Glomerular visceral epithelial cell (primary cell): Measurements from ENCODE around the gene RABGAP1L.
"Not testable (repeated sequence)": the region's sequence is repeated elsewhere in the genome, so short reads cannot be mapped to it uniquely, and the experiment has no call there.

ENCODE experiments used
- DNase-seq: peaks from one replicate; pipeline ENCODE4 v3.0.0-alpha.2; 2016; ENCODE audit errors: extremely low spot score

Gene RABGAP1L

DNA sequence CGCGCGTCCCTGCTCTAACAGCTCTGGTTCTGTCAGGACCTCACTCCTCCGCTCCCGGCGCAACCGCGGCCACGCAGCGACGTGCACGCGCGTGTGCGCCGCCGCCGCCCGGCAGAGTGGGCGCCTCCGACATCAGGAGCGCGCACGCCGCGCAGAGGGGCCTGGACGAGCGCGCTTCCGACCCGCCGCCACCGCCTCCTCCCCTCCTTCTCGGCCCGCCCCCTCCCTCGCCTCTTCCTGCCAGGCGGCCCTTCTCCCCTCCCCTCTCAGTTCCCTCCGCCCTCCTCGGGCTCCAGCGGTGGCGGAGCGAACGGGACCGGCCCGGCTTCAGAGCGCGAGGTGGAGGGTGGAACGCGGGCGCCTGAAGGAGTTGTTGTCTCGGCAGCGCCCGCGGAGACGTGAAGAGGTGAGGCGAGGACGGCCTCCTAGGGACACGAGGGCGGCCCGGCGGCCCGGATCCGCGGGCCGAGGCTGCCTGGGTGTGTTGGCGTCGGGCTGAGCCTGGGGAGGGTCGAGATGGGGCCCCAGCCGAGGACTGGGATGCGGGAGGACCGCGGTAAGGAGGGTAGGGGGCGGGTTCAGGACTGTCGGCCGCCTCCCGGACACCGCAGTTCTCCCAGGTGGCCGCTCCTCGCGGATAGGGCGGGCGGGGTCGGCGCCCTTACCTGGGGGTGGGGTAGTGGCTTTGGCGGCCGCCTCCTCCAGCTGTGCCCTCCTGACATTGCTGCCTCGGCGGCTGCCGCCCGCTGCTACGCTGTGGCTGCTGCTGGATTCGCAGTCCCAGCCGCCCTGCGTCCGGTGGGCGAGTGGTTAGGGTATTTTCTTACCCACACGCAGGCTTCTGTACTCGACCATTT lies at the start of gene RABGAP1L:
Gene RABGAP1L, plus strand, starts transcription at position 269 of the 857 bp plus-strand sequence.
- peak; percentile 97 for DNase-seq

GRCh38 chr1:174110053-174110452 lies 49.3 kb upstream of the RABGAP1L start:
- DNase-seq: no peak

- no peak for DNase-seq
Observed at GRCh38 chr1:174112489-174113162, 46.7 kb upstream of the RABGAP1L start.

DNA sequence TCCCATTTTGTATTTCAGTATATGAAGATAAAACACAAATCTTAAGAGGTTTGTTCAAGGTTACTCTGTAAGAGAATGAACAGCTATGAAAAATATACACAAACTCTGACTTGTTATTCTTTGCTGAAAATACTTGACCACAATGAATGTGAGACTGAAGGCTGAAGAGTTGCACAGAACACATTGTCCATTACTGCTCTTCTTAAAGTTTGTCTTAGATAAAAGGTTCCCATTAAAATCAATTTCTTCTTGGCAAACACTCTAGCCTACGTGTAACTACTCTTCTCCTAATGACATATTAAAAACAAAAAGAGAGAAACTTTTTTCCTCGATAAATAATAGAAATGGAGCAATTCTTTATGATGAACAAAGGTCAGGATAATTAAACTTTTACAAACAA lies 45.2 kb upstream of the RABGAP1L start:
- no peak for DNase-seq

DNA sequence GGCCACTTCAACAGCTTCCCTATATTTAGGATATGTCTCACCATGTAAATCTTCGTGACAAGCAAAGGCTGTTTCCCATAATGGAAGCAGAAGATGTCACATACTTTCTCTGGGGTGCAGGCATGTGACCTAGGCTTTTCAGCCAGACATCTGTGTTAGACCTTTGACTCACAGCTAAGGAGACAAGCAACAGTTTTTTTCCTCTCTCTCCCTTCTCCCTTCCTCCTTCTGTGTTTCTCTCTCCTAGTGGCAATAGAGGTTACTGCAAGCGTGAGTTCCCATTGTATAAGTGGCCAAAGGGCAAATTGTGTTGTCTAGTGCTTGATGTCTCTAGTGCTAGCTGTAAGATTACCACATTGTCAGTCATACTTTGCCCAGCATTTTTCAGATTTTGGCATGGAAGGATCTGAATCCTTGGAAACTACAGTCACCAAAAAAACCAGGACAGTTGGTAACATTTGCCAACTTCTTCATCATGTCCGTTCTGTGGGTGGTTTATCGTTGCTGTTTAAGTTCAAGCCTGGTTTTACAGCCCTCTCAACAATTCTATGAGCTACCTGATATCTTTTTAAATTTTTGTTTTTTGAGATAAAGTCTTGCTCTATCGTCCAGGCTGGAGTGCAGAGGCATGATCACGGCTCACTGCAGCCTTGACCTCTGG lies 44.4 kb upstream of the RABGAP1L start:
- peak; percentile 47 for DNase-seq

DNA sequence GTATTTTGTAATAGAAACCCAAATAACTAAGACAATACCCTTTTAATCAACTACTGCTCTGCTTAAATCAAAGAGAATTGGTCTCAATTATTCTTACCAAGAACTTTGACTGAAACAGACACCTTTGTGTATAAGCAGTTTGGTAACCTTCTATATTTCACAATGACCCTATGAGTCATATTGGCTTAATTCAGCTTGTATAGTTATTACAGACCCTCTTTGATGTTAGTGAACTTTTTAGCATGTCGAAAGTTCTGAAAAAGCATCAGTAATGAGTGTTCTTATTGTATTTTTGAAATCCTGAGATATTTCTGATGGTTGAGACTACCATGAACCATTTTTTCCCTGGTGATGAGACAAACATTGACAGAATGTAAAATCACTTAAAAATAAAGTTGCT lies 43.3 kb upstream of the RABGAP1L start:
- no peak for DNase-seq

DNA sequence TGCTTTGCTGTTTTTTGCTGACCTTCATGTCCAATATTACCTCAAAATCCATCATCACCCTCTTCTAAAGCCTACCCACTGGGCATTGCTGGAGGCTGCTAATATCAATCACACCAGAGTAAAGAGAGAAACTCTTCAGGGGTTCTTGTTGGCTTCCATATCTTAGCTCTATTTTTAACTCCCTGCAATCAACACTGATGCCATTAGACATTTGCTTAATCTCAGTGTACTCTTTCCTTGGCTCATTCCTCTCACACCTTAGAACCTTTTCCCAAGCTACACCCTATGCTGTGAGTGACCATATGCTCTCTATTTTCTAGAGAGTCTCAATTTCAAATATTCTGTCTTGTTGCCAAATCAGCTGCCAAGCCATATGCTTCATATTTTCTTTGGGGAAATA lies 40.6 kb upstream of the RABGAP1L start:
- no peak for DNase-seq

DNA sequence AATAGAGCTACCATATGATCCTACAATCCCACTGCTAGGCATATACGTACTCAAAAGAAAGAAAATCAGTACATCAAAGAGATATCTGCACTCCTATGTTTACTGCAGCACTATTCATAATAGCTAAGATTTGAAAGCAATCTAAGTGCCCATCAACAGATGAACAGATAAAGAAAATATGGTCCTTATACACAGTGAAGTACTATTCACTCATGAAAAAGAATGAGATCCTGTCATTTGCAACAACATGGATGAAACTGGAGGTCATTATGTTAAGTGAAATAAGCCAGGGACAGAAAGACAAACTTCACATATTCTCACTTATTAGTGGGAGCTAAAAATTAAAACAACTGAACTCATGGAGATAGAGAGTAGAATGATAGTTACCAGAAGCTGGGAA lies 37.0 kb upstream of the RABGAP1L start:
- not testable (repeated sequence) for DNase-seq

DNA sequence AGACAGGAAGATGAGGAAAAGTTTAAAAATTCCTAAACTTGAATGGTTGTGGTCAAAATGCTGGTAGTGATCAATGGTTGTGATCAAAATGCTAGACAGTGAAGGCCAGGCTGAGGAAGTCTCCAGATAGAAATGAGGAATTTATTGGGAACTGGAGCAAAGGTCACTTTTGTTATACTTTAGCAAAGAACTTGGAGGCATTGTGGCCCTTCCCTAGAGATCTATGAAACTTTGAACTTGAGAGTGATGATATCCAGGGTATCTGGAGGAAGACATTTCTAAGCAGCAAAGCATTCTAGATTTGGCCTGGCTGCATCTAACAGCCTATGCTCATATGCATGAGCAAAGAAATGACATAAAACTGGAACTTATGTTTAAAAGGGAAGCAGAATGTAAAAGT lies 35.5 kb upstream of the RABGAP1L start:
- DNase-seq: no peak

GRCh38 chr1:174127176-174127575 lies 32.1 kb upstream of the RABGAP1L start:
- DNase-seq: not testable (repeated sequence)

DNA sequence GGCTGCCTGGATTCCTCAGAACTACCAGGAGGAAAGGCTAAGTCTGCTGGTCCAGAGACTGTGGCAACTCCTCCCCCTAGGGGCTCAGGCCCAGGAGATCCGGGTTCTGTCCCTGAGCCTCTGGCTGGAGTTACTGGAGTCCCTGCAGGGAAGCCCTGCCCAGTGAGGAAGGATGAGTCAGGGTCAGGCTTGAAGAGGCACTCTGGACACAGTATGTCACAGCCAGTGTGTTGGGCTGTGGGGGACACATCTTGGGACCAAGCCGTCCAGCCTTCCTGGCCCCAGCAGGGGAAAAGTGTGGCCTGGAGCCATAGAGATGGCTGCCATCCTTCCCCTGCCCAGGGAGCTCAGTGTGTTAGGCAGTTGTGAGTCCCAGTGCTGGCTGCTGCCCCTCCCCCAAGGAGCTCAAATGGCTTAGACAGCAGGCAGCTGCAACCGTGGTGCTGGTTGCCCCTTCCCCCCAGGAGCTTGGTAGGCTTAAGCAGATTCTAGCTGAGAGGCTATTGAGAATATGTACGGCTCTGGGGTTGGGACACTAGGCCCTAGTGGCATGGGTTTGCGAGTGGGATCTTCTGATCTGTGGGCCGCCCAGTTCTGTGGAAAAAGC lies 28.2 kb upstream of the RABGAP1L start:
- DNase-seq: no peak

GRCh38 chr1:174134003-174134659 lies 25.2 kb upstream of the RABGAP1L start:
- no peak for DNase-seq

GRCh38 chr1:174135211-174135610 lies 24.1 kb upstream of the RABGAP1L start:
- no peak for DNase-seq

GRCh38 chr1:174136714-174137113 lies 22.6 kb upstream of the RABGAP1L start:
- DNase-seq: no peak

- DNase-seq: no peak
Observed at GRCh38 chr1:174142836-174143235, 16.5 kb upstream of the RABGAP1L start.

- DNase-seq: not testable (repeated sequence)
Observed at GRCh38 chr1:174143727-174144396, 15.5 kb upstream of the RABGAP1L start.

- not testable (repeated sequence) for DNase-seq
Observed at GRCh38 chr1:174144397-174144783, 14.9 kb upstream of the RABGAP1L start.

GRCh38 chr1:174149216-174149615 lies 10.1 kb upstream of the RABGAP1L start:
- DNase-seq: no peak

DNA sequence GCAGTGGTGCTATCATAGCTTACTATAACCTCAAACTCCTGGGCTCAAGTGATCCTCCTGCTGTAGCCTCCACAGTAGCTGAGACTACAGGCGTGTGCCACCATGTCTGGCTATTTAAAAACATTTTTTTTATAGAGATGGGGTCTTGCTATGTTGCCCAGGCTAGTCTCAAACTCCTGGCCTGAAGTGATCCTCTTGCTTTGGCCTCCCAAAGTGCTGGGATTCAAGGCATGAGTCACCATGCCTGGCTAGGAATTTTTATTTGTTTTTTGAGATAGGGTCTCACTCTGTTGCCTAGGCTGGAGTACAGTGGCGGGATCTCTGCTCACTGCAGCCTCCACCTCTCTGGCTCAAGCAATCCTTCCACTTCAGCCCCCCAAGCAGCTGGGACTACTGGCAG lies 8.8 kb upstream of the RABGAP1L start:
- no peak for DNase-seq

- no peak for DNase-seq
Observed at GRCh38 chr1:174152427-174152826, 6.9 kb upstream of the RABGAP1L start.
